ENCODE data around the gene PICALM. TPM values are rescaled to one million over a fixed set of nuclear protein-coding genes. Genes with fewer than 3 reads are reported as not detected.
A peak's percentile ranks its signal among the peaks of the same experiment; 100 is the strongest.

The PICALM gene
- total and polyA plus RNA-seq, 2 of the 13 experiments (the other 11 are each of a cell fraction or from before 2014, with no cell fraction given), result 97.6 to 154 TPM

DNA sequence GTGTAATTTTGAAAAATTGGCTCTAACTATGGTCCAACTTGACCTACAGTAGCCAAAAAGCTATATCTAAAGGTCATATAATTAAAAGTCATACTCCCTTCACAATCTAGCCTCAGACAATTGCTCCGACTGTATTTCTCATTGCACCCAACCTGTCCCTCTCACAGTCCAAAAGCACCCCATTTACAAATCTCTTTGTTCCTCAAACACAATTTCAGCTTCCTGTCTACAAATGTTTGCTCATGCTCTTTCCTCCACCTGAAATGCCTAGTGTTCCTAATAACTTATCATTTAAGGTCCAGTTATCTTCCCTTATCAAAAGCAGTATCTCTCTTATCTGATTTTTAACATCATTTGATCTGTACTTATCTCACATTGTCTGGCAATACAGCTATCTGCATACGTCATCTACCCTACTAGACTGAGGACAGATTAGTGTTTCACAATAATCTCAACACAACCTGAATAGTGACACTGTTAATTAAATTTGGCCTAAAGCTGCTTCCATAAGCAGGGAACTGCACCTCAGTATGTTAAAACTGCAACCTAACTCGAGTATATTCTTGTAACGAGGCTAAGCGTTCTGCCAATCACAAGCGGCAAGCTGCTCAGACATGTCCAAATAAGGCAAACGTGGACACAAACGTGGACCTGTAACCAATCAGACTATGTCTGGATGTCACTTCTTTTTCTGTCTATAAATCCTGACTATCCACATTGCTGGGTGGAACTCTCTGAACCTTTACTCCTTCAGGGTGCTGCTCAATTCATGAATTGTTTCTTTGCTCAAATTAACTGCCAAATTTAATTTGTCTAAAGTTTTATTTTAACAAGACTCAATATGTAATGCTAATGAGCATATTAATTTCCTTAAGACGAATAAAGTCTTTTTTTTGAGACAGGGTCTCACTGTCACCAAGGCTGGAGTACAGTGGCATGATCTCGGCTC is 15.9 kb downstream of the PICALM start:
- FAIRE-seq (no peak), DNase-seq (ENCODE audit: low spot score) (no peak), ATAC-seq (no peak)
- Histone ChIP-seq H3K9ac (ENCODE audit: insufficient read depth, low read depth, low read length) (no peak overlapping the region), H3K4me3 (replicated peaks in 1 of 3; ENCODE audit: insufficient read depth in 1 of 3, low read depth in 2 of 3, low read length in 3 of 3) (no peak overlapping the region), H3K27ac (ENCODE audit: extremely low read length, insufficient read depth, low read length) (no peak overlapping the region), H3K36me3 (replicated peaks in 1 of 2; ENCODE audit: control insufficient read depth in 1 of 2, insufficient read depth in 2 of 2, low read length in 2 of 2) (no peaks in the 10 kb centered on the region), H3K4me1 (ENCODE audit: insufficient read depth, low read length) (peaks cover 33% of the 10 kb centered on the region), H2AFZ (ENCODE audit: low read length) (no peak overlapping the region), H3K79me2 (ENCODE audit: insufficient read depth, low read length) (peaks cover 96% of the 10 kb centered on the region), H3K27me3 (ENCODE audit: control insufficient read depth in 1 of 2, insufficient read depth in 2 of 2, low read length in 2 of 2) (no peaks in the 10 kb centered on the region), H3K9me3 (ENCODE audit: low read length) (no peaks in the 10 kb centered on the region), H3K4me2 (ENCODE audit: low read depth, low read length) (no peak overlapping the region), H4K20me1 (ENCODE audit: insufficient read depth, low read length) (peaks cover 88% of the 10 kb centered on the region)
- ChIA-PET CTCF (ENCODE audit: low intra/inter-chr PET ratio, low total read pairs) (no interaction called here), POLR2A (interaction anchor here (1.6 kb wide), 1 partner anchor 16 kb away, joined by 7 read pairs; the partner anchor contains the start of gene PICALM)
- in situ Hi-C loops (cut with HindIII; ENCODE audit: extremely low pct_ligation_motif_present, low pct_unique_long_range_greater_than_20kb) (no loop called here), intact Hi-C loops (cut with micrococcal nuclease; ENCODE audit: unreplicated experiment) (loop anchor here (1.0 kb wide), 1 partner anchor 11 kb away; no protein-coding TSS in a partner anchor)
- BruUV-seq (replicated peaks), result no TSS peak
- WGBS (ENCODE audit: low lambda C conversion rate), result over 99% methylated on average over 7 of the region's 10 CpGs
- TF ChIP-seq, protein P1, sequence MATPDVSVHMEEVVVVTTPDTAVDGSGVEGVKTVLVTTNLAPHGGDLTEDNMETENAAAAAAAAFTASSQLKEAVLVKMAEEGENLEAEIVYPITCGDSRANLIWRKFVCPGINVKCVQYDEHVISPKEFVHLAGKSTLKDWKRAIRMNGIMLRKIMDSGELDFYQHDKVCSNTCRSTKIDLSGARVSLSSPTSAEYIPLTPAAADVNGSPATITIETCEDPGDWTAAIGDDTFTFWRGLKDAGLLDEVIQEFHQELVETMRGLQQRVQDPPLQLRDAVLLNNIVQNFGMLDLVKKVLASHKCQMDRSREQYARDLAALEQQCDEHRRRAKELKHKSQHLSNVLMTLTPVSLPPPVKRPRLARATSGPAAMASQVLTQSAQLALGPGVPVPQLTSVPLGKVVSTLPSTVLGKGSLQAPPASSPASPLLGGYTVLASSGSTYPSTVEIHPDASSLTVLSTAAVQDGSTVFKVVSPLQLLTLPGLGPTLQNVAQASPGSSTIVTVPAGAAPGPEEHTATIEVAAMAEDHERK (CRISPR knock-in tag; IDR thresholded peaks at IDR 0.05; ENCODE audit: low read depth), result no peak
- TF ChIP-seq, protein P2, sequence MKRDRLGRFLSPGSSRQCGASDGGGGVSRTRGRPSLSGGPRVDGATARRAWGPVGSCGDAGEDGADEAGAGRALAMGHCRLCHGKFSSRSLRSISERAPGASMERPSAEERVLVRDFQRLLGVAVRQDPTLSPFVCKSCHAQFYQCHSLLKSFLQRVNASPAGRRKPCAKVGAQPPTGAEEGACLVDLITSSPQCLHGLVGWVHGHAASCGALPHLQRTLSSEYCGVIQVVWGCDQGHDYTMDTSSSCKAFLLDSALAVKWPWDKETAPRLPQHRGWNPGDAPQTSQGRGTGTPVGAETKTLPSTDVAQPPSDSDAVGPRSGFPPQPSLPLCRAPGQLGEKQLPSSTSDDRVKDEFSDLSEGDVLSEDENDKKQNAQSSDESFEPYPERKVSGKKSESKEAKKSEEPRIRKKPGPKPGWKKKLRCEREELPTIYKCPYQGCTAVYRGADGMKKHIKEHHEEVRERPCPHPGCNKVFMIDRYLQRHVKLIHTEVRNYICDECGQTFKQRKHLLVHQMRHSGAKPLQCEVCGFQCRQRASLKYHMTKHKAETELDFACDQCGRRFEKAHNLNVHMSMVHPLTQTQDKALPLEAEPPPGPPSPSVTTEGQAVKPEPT (CRISPR knock-in tag; IDR thresholded peaks at IDR 0.05; ENCODE audit: low read depth), result no peak
- no peak for TF ChIP-seq SRSF1 (optimal IDR thresholded peaks at IDR 0.05; ENCODE audit: low read depth, low read length)
- 0 out of 2 replicates have a peak, but pooled peaks have one; percentile 36 for TF ChIP-seq CEBPB (IDR thresholded peaks at IDR 0.05; ENCODE audit: borderline replicate concordance, low read depth, low read length)
- TF ChIP-seq, protein P3, sequence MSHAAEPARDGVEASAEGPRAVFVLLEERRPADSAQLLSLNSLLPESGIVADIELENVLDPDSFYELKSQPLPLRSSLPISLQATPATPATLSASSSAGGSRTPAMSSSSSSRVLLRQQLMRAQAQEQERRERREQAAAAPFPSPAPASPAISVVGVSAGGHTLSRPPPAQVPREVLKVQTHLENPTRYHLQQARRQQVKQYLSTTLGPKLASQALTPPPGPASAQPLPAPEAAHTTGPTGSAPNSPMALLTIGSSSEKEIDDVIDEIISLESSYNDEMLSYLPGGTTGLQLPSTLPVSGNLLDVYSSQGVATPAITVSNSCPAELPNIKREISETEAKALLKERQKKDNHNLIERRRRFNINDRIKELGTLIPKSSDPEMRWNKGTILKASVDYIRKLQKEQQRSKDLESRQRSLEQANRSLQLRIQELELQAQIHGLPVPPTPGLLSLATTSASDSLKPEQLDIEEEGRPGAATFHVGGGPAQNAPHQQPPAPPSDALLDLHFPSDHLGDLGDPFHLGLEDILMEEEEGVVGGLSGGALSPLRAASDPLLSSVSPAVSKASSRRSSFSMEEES (CRISPR knock-in tag; IDR thresholded peaks at IDR 0.05), result no peak
- TF ChIP-seq SRF (IDR thresholded peaks at IDR 0.05; ENCODE audit: low read depth, low read length), result peak; percentile 79
- no peak for TF ChIP-seq ZNF3 (CRISPR knock-in tag; IDR thresholded peaks at IDR 0.05)
- TF ChIP-seq, protein P4, sequence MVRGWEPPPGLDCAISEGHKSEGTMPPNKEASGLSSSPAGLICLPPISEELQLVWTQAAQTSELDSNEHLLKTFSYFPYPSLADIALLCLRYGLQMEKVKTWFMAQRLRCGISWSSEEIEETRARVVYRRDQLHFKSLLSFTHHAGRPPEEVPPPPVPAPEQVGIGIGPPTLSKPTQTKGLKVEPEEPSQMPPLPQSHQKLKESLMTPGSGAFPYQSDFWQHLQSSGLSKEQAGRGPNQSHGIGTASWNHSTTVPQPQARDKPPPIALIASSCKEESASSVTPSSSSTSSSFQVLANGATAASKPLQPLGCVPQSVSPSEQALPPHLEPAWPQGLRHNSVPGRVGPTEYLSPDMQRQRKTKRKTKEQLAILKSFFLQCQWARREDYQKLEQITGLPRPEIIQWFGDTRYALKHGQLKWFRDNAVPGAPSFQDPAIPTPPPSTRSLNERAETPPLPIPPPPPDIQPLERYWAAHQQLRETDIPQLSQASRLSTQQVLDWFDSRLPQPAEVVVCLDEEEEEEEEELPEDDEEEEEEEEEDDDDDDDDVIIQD (CRISPR knock-in tag; IDR thresholded peaks at IDR 0.05; ENCODE audit: low read depth), result peak; percentile 62; the same call in 1 of the 2 replicates
